GM19043 (cell line): ENCODE data around the gene RAP1GAP.

Experiments
- ATAC-seq: cut with Tn5 transposase; IDR thresholded peaks from one replicate; pipeline ENCODE4 v1.9.1; 2021; ENCODE audit warnings: low read depth; ENCODE audit not compliant: unreplicated experiment

RAP1GAP gene

DNA sequence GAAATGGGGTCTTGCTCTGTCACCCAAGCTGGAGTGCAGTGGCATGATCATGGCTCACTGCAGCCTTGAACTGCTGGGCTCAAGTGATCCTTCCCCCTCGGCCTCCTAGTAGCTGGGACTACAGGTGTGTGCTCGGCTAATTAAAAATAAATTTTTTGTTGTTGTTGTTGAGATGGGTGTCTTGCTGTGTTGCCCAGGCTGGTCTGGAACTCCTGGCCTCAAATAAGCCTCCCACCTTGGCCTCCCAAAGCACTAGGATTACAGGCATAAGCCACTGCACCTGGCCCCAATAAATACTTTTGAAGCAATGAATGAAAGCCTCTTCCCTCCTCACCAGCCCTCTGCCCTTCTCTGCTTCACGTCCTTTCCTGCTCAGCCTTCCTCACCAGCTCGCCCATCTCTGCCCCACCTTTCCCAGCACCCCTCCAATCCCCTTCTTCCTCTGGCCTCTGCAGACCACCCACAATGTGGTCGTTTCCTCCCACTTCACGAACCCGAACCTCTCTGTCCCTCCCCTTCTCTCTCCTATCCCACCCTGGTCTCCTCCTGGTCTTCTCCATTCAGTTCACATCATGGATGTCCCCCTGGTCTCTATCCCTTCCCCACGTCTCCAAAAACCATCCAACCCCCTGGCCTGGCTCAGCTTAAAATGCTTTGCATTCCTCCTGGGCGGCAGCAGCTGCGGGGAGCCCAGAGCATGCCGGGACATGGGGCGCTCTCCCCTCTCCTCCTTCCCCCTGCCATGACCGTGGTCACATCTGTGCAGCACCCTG, 38.4 kb downstream of the RAP1GAP start:
- ATAC-seq, result no peak

DNA sequence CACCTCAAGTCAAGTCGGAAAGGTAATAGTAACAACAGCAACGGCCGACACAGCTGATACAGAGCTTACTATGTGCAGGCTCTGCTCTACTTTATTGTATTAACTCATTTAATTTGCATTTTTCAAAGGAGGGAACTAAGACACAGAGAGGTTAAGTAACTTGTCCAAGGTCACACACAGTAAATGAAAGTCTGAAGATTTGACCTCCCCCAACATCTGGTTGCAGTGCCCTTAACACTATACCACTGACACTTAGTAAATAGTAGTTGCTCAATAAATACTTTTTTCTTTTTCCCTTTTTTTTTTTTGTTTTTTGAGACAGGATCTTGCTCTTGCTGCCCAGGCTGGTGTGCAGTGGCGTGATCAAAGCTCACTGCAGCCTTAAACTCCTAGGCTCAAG, 39.2 kb downstream of the RAP1GAP start:
- ATAC-seq, result no peak

DNA sequence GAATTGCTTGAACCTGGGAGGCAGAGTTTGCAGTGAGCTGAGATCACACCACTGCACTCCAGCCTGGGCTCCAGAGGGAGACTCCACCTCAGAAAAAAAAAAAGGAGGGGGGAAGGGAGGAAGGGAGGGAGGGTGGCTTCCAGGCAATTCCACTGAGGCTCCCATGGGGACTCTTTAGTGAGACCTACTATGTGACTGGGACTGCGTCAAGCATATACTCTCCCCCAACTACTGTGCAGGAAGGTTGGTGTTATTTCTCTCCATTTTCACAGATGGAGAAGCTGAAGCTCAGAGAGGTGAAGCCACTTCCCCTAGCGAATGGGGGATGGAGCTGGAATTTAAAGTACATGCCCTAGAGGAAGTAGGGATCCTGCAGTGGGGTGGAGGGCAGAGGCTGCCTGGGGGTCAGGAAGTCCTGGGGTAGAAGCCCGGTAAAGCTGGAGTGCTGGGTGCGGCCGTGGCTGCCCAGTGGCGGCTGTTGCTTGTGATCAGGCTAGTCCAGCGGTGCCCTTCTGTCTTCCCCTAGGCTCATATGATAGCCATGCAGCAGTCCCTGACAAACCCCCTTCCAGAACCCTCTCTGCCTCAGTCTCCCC, 40.3 kb downstream of the RAP1GAP start:
- no peak for ATAC-seq

DNA sequence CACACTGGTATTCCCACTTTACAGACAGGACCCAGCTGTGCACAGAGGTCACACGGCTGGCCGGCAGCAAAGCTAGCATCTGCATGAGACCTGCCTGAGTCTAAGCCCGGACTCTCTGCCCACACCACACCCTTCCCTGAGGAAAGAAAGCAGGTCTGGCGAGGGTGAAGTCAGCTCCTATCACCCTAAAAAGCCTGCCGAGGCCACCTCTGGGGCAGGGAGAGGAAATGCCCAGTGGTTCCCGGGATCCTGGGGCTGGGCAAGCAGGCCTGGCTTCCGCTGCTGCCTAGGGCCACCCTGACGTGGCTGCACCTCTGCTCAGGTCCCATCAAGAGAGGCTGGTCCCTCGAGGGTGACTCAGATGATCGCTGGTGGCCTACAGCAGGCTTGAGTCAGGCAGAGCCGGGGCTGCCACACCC, 42.2 kb downstream of the RAP1GAP start:
- ATAC-seq, result no peak

DNA sequence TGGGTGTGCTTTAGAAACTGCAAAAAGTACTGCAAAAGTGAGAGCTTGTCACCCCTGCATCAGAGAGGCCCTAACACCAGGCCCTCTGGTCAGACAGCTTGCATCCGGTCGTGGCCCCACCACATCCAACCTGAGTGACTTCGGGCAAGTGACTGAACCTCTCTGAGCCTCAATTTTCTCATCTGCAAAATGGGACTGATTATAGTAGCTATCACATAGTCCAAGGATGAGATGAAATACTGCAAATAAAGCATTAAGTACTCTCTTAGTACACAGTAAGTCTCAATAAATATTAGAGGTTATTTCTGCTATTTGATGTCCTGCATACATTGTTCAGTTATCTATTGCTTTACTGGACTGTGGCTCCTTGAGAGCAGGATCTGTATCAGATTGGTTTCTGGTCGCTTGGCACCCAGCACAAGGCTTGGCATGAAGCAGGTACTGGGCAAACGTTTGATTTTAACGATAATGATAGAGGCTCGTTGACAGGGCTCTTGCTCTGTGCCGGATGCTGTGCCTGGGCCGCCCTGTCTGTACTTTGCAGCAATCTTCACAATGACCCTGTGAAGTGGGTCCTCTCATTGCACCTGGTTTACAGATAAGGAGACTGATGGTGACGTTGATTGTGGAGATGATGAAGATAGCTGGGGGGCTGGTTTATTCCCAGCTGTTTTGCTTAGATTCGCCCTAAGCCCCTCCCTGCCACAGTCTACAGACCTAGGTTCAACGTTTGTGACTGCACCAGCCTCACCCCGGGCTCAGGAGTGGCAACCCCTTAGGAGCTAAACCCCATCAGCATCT, 43.6 kb downstream of the RAP1GAP start:
- ATAC-seq, result no peak

DNA sequence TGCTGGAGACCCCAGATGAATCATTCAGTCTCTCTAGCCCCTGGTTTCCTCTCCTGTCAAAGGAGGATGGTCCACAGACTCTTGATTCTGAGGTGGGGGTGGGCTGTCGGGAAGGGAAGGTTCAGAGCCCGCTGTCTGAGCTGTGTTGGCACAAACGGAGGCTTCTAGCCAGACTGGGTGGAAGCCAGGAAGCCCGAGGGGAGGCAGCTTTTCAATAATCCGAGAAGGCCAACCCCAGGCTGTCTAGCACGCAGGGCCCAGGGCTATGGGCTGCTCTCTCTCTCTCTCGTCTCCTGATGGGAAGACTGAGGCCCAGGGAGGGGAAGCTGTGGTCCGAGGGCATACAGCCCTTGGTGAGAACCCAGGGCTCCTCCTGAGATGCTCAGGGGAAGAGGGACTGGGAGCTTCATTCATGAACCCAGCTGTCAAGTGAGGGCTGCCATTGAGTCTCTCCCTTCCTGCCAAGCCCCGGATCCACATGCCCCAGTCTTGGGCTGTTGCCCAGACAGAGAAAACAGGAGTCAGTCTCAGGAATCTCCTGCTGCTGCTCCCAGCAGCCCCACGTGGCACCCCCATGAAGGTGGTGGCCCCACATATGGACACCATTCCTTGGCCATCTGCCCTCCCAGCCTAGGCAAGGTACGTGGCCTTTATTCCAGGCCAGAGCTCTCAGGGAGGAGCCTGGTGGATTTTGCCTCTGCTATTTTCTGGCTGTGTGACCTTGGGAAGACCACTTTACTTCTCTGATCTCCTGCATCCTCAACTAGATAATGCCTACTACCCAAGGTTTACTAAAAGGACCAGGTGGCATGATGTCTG, 44.4 kb downstream of the RAP1GAP start:
- no peak for ATAC-seq

DNA sequence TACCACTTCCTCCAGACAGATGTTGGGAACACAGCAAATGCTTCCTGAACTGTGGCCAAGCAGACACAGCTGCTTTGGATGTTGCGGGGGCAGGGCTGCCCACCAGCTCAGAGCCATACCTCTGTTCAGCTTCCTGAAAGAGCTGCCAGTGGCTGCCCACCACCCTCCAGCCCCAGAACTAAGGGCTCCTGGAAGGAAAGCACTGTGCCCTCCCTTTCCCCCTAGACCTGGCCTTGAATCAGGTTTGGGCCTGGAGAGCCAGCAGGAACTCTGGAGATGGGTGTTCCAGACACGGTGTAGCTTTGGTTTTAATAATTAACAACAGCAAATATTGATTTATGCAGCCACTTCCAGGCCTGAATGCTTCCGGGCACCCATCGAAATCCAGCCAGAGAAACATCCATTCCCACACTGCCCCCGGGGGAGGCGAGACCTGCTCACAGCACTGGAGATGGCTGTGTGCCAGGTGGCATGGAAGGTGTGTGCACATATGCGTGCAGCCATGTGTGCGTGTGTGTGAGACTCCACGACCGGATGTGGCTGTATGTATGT, 45.7 kb downstream of the RAP1GAP start:
- no peak for ATAC-seq

DNA sequence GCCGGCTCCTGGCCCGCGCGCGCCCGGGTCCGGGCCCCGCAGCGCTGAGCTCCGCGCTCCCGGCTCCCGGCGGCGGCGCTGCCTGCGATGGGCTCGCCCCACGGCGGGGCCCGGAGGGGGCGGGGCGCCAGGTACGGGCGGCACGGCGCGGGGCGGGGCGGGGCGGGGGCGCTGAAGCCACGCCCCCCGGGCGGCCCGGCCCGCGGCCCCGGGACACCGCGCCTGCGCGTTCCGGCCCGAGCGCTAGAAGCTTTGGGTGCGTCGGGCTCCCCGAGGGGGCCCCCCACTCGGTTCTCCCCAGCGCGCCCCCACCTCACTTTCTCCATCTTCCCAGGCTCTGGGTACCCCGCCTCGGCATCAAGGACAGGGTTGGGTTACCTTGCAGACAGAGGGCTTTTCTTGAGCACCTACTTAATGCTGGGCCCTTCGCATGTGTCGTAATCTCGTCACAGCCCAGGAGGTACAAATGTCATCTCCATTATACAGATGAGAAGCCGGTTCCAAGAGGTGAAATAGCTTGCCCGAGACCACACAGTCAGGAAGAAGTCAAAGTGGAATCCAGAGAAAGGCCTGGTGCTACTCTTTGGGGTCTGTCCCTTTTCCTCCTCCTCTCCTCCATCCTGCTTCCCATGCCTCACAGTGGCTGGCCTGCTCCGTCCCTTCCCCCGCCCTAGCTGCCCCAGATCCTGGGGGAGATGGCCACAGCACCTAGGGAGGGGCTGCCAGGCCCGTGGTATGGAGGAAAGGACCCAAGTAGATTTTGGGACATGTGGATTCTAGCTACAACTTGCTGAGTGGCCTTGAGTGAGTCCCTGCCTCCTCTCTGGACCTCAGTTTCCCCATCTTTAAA, 46.5 kb downstream of the RAP1GAP start:
- no peak for ATAC-seq

DNA sequence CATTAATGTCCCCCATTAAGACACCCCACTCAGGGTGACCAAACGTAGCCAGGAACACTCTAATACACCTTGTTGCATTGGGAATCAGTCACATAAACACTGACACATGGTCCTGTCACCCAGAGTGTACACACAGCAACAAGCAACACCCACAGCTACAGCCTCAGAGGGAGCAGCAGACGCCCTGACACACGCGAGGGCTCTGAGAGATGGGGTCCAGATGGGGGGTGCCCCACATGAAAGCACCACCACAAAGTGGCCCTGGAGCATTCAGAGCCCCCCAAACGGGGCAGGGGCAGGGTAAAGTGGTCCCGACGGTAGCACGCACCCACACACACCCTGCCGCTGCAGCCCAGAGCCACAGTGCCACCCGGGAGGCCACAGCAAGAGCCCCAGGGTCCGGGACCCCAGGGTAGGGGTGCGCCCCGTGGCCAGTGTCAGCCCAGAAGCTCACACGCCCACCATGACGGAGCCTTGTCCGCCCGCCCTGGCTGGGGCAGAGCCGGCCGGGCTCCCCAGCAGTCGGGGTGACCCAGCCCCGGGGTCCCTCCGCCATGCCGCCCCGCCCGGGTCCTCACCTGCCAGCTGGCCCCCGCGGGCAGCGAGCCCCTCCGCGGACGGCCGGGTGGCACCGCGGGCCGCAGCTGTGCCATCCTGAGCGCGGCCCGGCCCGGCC, 47.3 kb downstream of the RAP1GAP start:
- ATAC-seq, result no peak

DNA sequence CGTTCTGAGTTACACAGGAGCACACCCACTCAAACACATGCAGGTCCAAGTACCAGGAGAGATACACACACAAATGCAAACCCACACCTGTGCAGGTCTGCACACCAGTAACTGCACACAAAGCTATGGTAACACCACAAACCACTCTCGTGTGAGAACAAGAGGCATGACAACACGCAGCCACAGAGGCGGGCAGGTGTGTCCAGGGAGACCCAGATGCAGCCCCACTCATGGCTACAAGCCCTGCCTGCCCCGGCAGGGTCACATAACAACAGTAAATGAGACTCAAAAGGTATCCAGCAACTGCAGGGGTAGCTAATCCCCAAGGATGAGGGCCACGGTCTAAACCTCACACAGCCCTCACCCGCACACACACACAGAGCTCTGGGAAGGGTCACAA, 48.1 kb downstream of the RAP1GAP start:
- no peak for ATAC-seq

DNA sequence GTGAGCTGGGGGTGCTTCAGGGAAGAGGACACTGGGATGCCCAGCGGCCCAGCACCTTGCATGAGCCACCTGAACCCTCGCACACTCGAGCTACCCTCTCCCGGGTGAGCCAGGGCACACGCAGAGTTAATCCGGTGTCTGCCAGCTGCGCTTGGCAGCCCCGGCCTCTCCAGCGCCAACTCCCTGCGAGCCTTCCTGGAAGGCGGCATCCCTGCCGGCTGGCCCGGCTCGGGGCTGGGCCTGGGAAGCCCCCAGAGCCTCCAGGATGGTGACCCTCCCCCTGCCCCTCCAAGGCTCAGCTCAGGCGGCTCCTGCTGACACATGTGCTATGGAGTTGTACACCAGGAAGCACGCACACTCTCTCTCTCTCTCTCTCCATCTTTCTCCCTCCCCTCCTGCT, 48.7 kb downstream of the RAP1GAP start:
- ATAC-seq, result no peak

DNA sequence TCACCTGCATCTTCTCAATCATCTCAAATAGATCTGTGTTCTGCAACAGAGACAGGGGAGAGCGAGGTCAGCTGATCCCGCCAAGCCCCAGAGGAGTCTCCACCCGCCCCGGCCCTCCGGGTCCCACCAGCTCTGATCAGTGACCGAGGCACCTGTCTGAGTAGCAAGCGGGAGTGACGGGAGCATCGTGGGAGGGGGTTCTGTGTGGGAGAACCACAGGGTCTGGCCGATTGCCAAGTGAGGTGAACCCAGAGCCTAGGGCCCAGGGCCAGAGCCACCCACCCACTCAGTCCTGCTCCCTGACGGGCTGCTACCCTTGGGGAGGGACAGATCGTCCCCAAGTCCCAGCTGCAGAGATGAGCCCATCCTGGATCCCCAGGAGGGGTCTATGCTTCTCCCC, 49.1 kb downstream of the RAP1GAP start:
- ATAC-seq, result no peak

DNA sequence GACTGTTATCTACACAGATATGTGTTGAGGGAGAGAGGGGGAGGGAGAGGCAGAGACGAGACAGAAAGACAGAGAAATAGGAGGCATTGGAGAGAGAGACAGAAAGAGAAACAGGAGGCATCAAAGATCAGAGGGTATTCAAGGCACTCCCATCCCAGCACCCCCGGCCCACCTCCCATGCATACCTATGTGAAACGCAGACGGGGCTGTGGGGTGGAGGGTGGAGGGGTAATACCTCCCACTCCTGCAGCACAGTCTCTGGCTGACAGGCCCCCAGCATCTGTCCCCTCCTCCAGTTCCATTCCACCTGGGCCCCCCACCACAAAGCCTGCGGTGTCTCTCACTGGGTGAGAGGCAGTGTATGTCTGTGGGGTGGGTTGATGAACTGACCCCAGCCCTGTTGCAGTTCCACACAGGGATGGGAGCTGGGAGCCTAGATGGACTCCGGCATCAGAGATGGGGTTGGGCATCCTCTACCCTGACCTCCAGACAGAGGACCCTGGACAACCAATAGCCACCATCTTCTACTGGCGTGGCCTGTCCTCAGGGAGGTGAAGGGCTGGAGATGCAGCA, 49.7 kb downstream of the RAP1GAP start:
- ATAC-seq, result no peak

DNA sequence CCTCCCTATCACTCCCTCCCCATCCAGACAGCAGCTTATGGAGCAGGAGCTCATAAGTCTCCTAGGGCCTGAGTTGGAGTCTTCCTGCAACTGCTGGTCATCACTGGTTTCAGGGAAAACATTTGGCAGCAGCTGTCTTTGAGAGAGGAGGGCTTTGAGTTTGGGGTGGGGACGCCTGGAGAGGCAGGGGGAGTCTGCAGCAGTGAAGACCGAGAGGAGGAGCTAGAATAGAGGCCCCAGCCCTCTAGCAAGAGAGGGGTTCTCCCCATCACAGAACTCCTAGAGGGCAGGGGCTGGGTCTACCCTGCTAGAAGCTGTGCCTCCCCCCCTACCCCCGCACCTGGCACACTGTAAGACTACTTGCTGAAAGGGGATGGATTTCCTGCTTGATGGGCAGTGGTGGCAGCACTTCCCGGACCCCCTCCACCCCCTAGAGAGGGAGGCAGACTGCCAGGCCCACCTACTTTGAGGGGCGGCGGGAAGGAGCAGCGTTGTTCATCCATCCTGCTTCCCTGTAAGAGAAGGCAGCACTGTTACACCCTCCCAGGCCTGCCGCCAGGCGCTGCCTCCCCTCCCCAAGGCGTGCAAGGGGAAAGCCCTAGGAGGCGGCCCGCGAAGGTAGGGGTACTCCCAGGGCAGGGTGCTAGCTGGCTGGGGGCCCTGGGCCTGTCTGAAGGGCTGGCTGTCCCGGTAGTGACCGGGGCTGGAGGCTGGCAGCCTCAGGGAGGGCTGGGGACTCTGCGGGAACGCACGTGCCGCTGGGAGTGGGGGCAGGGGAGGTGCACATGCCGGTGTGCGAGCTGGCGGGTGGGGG, 50.4 kb downstream of the RAP1GAP start:
- no peak for ATAC-seq

DNA sequence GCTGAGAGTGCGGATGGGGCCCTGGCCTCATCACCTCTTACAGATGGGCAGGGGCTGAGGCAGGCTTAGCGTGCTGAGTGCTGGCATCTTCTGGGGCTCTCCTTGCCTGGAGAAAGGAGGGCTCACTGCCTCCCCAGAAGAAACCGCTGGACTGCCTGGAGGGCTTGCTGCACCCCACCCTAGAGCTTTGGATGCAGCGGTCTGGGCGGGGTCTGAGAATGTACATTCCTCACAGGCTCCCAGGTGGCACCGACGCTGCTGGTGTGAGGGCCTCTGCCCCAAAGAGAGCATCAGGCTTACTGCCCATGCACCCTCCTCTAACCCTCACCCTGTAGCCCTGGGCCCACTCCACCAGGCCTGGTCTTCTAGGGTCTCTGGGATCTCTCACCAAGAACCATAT, 51.1 kb downstream of the RAP1GAP start:
- no peak for ATAC-seq

DNA sequence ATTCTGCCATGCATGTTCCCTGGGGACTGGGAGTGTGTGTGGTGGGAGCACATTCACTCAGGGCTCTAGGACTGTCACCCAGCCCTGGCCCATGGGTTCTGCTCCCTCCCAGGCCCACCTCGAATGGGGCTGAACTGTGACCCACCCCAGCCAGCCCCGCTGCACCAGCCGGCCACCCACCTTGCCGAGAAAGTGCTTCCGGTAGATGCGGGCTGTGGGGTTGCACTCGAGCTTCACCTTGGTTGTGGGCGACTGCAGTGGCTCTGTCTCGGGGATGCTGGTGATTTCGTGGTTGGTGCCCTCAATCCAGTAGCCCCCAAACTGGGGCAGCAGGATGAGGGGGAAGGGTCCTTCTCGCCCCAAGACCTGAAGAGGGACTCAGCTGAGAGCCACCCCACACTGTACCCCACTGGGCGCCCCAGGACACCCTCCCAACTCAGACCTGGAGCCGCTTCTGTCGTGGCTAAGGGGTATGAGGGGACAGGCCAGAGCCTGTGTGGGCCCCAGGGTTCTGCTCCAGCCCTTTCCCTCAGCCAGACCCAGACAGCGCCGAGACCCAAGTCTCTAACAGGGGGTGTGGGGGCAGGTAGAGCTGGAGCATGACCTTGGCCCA, 51.9 kb downstream of the RAP1GAP start:
- no peak for ATAC-seq

DNA sequence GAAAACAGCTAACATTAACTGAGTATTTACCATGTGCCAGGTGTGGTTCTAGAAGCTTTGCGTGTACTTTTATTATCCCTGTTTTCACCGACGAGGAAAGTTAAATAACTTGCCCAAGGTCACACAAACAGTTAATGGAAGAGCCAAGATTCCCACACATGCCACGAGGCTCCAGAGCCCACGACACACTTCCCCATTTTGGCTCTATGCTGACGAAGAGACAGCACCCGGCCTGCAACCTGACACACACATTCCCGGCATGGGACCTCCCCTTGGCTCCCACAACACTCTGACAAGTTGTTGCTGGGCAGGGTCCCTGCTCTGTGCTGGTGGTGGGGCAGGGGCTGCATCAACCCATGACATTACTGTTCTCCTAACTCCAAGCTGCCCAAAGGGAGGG, 52.8 kb downstream of the RAP1GAP start:
- no peak for ATAC-seq
